Liver (tissue), 9 donors: Measurements from ENCODE around the gene OR7D2. TPM values are rescaled to one million over a fixed set of nuclear protein-coding genes. Genes with fewer than 3 reads are reported as not detected.

ENCODE experiments used
- DNase-seq: peaks from one replicate; pipeline ENCODE4 v3.0.0-alpha.2; 2017; ENCODE audit warnings: low spot score
- H3K27ac ChIP-seq, 2 donors: one replicate each; pipeline ENCODE4 v1.7.0; 2013; ENCODE audit warnings: inconsistent platforms in 2 of 2, low read length in 2 of 2, control low read depth in 1 of 2, low read depth in 1 of 2, mild to moderate bottlenecking in 1 of 2
- H3K27me3 ChIP-seq, 4 donors: one replicate each; pipeline versions ENCODE4 v1.6.1 to v1.7.0; 2013; ENCODE audit warnings: low read length in 3 of 4, inconsistent platforms in 1 of 4, mild to moderate bottlenecking in 1 of 4, moderate library complexity in 1 of 4; ENCODE audit not compliant: control insufficient read depth in 4 of 4, insufficient read depth in 4 of 4
- H3K36me3 ChIP-seq, 4 donors: one replicate each; pipeline versions ENCODE4 v1.6.1 to v1.7.0; 2013; ENCODE audit warnings: low read length in 3 of 4, mild to moderate bottlenecking in 3 of 4, low read depth in 1 of 4, moderate library complexity in 1 of 4; ENCODE audit not compliant: control insufficient read depth in 4 of 4, insufficient read depth in 3 of 4
- H3K4me1 ChIP-seq, 4 donors: one replicate each; pipeline versions ENCODE4 v1.6.1 to v1.7.0; 2013; ENCODE audit warnings: low read length in 3 of 4, mild to moderate bottlenecking in 3 of 4, moderate library complexity in 1 of 4; ENCODE audit not compliant: control insufficient read depth in 4 of 4, insufficient read depth in 4 of 4
- H3K4me3 ChIP-seq, 3 donors: one replicate each; pipeline versions ENCODE4 v1.6.1 to v1.7.0; 2013; ENCODE audit warnings: low read length in 3 of 3, control low read depth in 1 of 3, low read depth in 1 of 3, mild to moderate bottlenecking in 1 of 3
- H3K9ac ChIP-seq, 2 donors: one replicate each; pipeline ENCODE4 v1.7.0; 2013; ENCODE audit warnings: low read length in 2 of 2, mild to moderate bottlenecking in 2 of 2, moderate library complexity in 2 of 2, control low read depth in 1 of 2, low read depth in 1 of 2
- H3K9me3 ChIP-seq, 4 donors: one replicate each; pipeline versions ENCODE4 v1.6.1 to v1.7.0; 2013; ENCODE audit warnings: low read length in 3 of 4; ENCODE audit not compliant: control insufficient read depth in 4 of 4
- ATF3 ChIP-seq: IDR thresholded peaks from 2 replicates; pipeline ENCODE4 v1.6.1; 2016; ENCODE audit warnings: antibody characterized with exemption
- CTCF ChIP-seq: fragments of 150-350 bp; IDR thresholded peaks from 2 replicates; pipeline ENCODE4 v1.5.1; 2017; ENCODE audit warnings: improper control_type of control experiment, low read depth, low read length; ENCODE audit not compliant: missing input control
- EGR1 ChIP-seq, 2 donors: IDR thresholded peaks; 2 replicates each; pipeline ENCODE4 v1.6.1; 2016 to 2018; ENCODE audit warnings: antibody characterized with exemption in 2 of 2, low read depth in 2 of 2
- FOXA1 ChIP-seq: IDR thresholded peaks from 2 replicates; pipeline ENCODE4 v1.6.1; 2016; ENCODE audit warnings: antibody characterized with exemption
- FOXA2 ChIP-seq: IDR thresholded peaks from 2 replicates; pipeline ENCODE4 v1.6.1; 2016; ENCODE audit warnings: antibody characterized with exemption
- HNF4A ChIP-seq, 2 donors: conservative IDR thresholded peaks; 2 replicates each; pipeline ENCODE4 v1.6.1; 2016; ENCODE audit warnings: antibody characterized with exemption in 2 of 2, mild to moderate bottlenecking in 2 of 2
- JUND ChIP-seq, 2 donors: IDR thresholded peaks; 2 replicates each; pipeline ENCODE4 v1.6.1; 2016; ENCODE audit warnings: antibody characterized with exemption in 2 of 2
- MAX ChIP-seq: IDR thresholded peaks from 2 replicates; pipeline ENCODE4 v1.6.1; 2016; ENCODE audit warnings: antibody characterized with exemption
- NR2F2 ChIP-seq: IDR thresholded peaks from 2 replicates; pipeline ENCODE4 v1.6.1; 2016; ENCODE audit warnings: antibody characterized with exemption
- RAD21 ChIP-seq, 2 donors: IDR thresholded peaks; 2 replicates each; pipeline ENCODE4 v1.6.1; 2016; ENCODE audit warnings: antibody characterized with exemption in 2 of 2, mild to moderate bottlenecking in 2 of 2
- REST ChIP-seq: IDR thresholded peaks from 2 replicates; pipeline ENCODE4 v1.6.1; 2016; ENCODE audit warnings: antibody characterized with exemption, mild to moderate bottlenecking
- RXRA ChIP-seq, 2 donors: IDR thresholded peaks; 2 replicates each; pipeline ENCODE4 v1.6.1; 2017 to 2018; ENCODE audit warnings: antibody characterized with exemption in 2 of 2, mild to moderate bottlenecking in 1 of 2
- SP1 ChIP-seq: IDR thresholded peaks from 2 replicates; pipeline ENCODE4 v1.6.1; 2018; ENCODE audit warnings: antibody characterized with exemption, mild to moderate bottlenecking
- TAF1 ChIP-seq: conservative IDR thresholded peaks from 2 replicates; pipeline ENCODE4 v1.6.1; 2016; ENCODE audit warnings: antibody characterized with exemption, mild to moderate bottlenecking
- YY1 ChIP-seq: IDR thresholded peaks from 2 replicates; pipeline ENCODE4 v1.6.1; 2016; ENCODE audit warnings: antibody characterized with exemption, mild to moderate bottlenecking
- ZBTB33 ChIP-seq: IDR thresholded peaks from 2 replicates; pipeline ENCODE4 v1.6.1; 2016; ENCODE audit warnings: antibody characterized with exemption
- WGBS: extraction: QIAGEN DNeasy Blood & Tissue Kit; methylation state at CpG from one replicate; pipeline ENCODE4 v1.1.7; 2013; 5-methylcytosine and 5-hydroxymethylcytosine counted together
- polyA plus RNA-seq, 2 donors: library from polyadenylated mRNA; stranded (reverse) in 1 of 2; unstranded in 1 of 2; fragments of 200-250 nt in 1 of 2; fragments of >200 nt in 1 of 2; fragmentation: Nextera tagmentation in 1 of 2; extraction: Ambion mirVana in 1 of 2; gene quantifications; one replicate each; pipeline versions ENCODE4 v1.2.1 to v1.2.3, GENCODE V29; 2013 to 2015
- total RNA-seq, 2 donors: library from RNA; depleted of rRNA; stranded (reverse); fragments of >200 nt; gene quantifications; one replicate each; pipeline ENCODE4 v1.2.3, GENCODE V29; 2014
- donor health status: healthy.
- donor health status: healthy.
- donor health status: healthy.
- donor health status: healthy.
- donor health status: healthy.

The OR7D2 gene
- total and polyA plus RNA-seq, 4 donors, result 0.06 to 0.18 TPM; not detected in 2

- DNase-seq, result no peak
- no peak overlapping the region for H3K27ac ChIP-seq
- H3K9ac ChIP-seq, result no peak overlapping the region
- H3K36me3 ChIP-seq, result peaks cover 2 to 25% (median 18%) of the 10 kb centered on the region in 4 donors
- 93% methylated on average over 5 of the region's 5 CpGs for WGBS
- no peaks in the 10 kb centered on the region for H3K4me1 ChIP-seq
- no peak overlapping the region for H3K4me3 ChIP-seq
- no peaks in the 10 kb centered on the region for H3K27me3 ChIP-seq
- H3K9me3 ChIP-seq, result peaks cover 9 to 18% (median 16%) of the 10 kb centered on the region in 4 donors
- TF ChIP-seq EGR1 (IDR thresholded peaks at IDR 0.05; ENCODE audit: low read depth in 2 of 2) (no peak), SP1 (no peak), ATF3 (no peak), JUND (IDR thresholded peaks at IDR 0.05) (no peak), NR2F2 (no peak), REST (no peak), TAF1 (no peak), ZBTB33 (no peak), HNF4A (conservative IDR thresholded peaks at IDR 0.05) (no peak)
Measured at GRCh38 chr19:9151367-9151766, 27.4 kb upstream of the OR7D2 start.

GRCh38 chr19:9155591-9155990 is 23.2 kb upstream of the OR7D2 start:
- H3K27me3 ChIP-seq, result no peaks in the 10 kb centered on the region
- peak overlapping the region in 2 of 3 donors; percentile 44 to 53 for H3K4me3 ChIP-seq
- 98% methylated on average over 4 of the region's 4 CpGs for WGBS
- peaks cover 20 to 44% (median 40%) of the 10 kb centered on the region in 4 donors for H3K9me3 ChIP-seq
- no peak overlapping the region for H3K9ac ChIP-seq
- peaks cover 28 to 61% (median 55%) of the 10 kb centered on the region in 4 donors for H3K36me3 ChIP-seq
- H3K4me1 ChIP-seq, result no peaks in the 10 kb centered on the region
- DNase-seq, result no peak
- no peak for TF ChIP-seq EGR1 (IDR thresholded peaks at IDR 0.05; ENCODE audit: low read depth in 2 of 2)
- TF ChIP-seq MAX, result no peak
- TF ChIP-seq ZBTB33, result no peak
- TF ChIP-seq FOXA2, result no peak
- no peak for TF ChIP-seq SP1
- no peak for TF ChIP-seq TAF1
- TF ChIP-seq NR2F2, result no peak
- TF ChIP-seq RAD21 (IDR thresholded peaks at IDR 0.05), result no peak
- TF ChIP-seq HNF4A (conservative IDR thresholded peaks at IDR 0.05), result no peak
- TF ChIP-seq JUND (IDR thresholded peaks at IDR 0.05), result no peak
- TF ChIP-seq CTCF, result no peak
- TF ChIP-seq REST, result no peak
- no peak for TF ChIP-seq YY1
- no peak for TF ChIP-seq RXRA (IDR thresholded peaks at IDR 0.05)
- no peak for TF ChIP-seq ATF3
- TF ChIP-seq FOXA1, result no peak
- H3K27ac ChIP-seq, result no peak overlapping the region
